Body of pancreas (tissue), 4 donors: ENCODE results near the gene MLN. TPM values are rescaled to one million over a fixed set of nuclear protein-coding genes. Genes with fewer than 3 reads are reported as not detected.

Experiments used
- ATAC-seq: fragments of 150-250 bp; one replicate; pipeline ENCODE4 v1.9.1; 2016
- DNase-seq, 4 donors: peaks; one replicate each; pipeline ENCODE4 v3.0.0-alpha.2; 2019
- H3K27ac ChIP-seq, 4 donors: fragments of 200-600 bp; sonication (generic); 1 replicate in 3 of 4; 2 replicates in 1 of 4; pipeline versions ENCODE4 v1.5.1 to v1.6.1; 2016 to 2019; ENCODE audit warnings: mild to moderate bottlenecking in 1 of 4, mixed read lengths in 1 of 4, moderate library complexity in 1 of 4
- H3K27me3 ChIP-seq, 2 donors: fragments of 200-600 bp; sonication (generic); one replicate each; pipeline ENCODE4 v1.6.0; 2016; ENCODE audit warnings: mild to moderate bottlenecking in 1 of 2
- H3K36me3 ChIP-seq, 2 donors: fragments of 200-600 bp; sonication (generic); replicated peaks in 1 of 2; 2 replicates each; pipeline ENCODE4 v1.5.1; 2016; ENCODE audit warnings: low read depth in 2 of 2; ENCODE audit not compliant: insufficient read depth in 1 of 2
- H3K4me1 ChIP-seq: fragments of 200-600 bp; sonication (generic); one replicate; pipeline ENCODE4 v1.6.0; 2016
- H3K4me3 ChIP-seq, 2 donors: fragments of 200-600 bp; sonication (generic); 1 replicate in 1 of 2; 2 replicates in 1 of 2; pipeline ENCODE4 v1.5.1; 2016 to 2019
- H3K9me3 ChIP-seq, 3 donors: fragments of 200-600 bp; sonication (generic); 1 replicate in 2 of 3; 2 replicates in 1 of 3; pipeline ENCODE4 v1.5.1; 2016
- CTCF ChIP-seq, 7 experiments: fragments of 450-650 bp in 4 of 7; fragments of 200-600 bp in 3 of 7; sonication (generic) in 3 of 7; IDR thresholded peaks; one replicate each; pipeline ENCODE4 v1.5.1; 2016 to 2019; ENCODE audit warnings: antibody characterized with exemption in 7 of 7
- POLR2A ChIP-seq, 3 donors: fragments of 450-650 bp; IDR thresholded peaks; one replicate each; pipeline ENCODE4 v1.6.1; 2016; ENCODE audit warnings: antibody characterized with exemption in 3 of 3, mild to moderate bottlenecking in 2 of 3
- WGBS, 2 donors: methylation state at CpG; one replicate each; pipeline ENCODE4 v1.1.5; 2017; 5-methylcytosine and 5-hydroxymethylcytosine counted together
- intact Hi-C: fragments of 100-400 bp; cut with DNase I; formaldehyde crosslinking; loops from one replicate; pipeline ENCODE4 v1.15.1; 2023
- total RNA-seq, 2 donors: library from RNA; depleted of rRNA; stranded (reverse); fragments of >200 nt; gene quantifications; one replicate each; pipeline ENCODE4 v1.1.0, GENCODE V29; 2016

Gene MLN
- total RNA-seq, 2 donors from 2014 or later = not detected

GRCh38 chr6:33826537-33826936 is 22.7 kb upstream of the MLN start:
- Histone ChIP-seq H3K27me3 (no peaks in the 10 kb centered on the region), H3K9me3 (no peaks in the 10 kb centered on the region), H3K4me3 (no peak overlapping the region), H3K4me1 (no peaks in the 10 kb centered on the region), H3K36me3 (no peaks in the 10 kb centered on the region), H3K27ac (no peak overlapping the region)
- DNase-seq (no peak), ATAC-seq (no peak)
- intact Hi-C loops = no loop called here
- TF ChIP-seq POLR2A (IDR thresholded peaks at IDR 0.05) = no peak
- TF ChIP-seq CTCF (IDR thresholded peaks at IDR 0.05) = no peak
- WGBS, 2 donors = 48% methylated on average over 2 of the region's 2 CpGs; no CpG with 5 or more reads in 1 of the 2 donors

- TF ChIP-seq POLR2A (IDR thresholded peaks at IDR 0.05) = no peak
- no peak for TF ChIP-seq CTCF (IDR thresholded peaks at IDR 0.05)
- 61 to 68% methylated on average over 15 of the region's 15 CpGs for WGBS, 2 donors
- intact Hi-C loops = no loop called here
- Histone ChIP-seq H3K4me1 (no peaks in the 10 kb centered on the region), H3K4me3 (no peak overlapping the region), H3K36me3 (no peaks in the 10 kb centered on the region), H3K9me3 (no peaks in the 10 kb centered on the region), H3K27me3 (no peaks in the 10 kb centered on the region), H3K27ac (no peak overlapping the region)
- ATAC-seq (no peak), DNase-seq (no peak)
Observed at GRCh38 chr6:33824461-33825154, 20.8 kb upstream of the MLN start.

GRCh38 chr6:33823806-33824205 is 20.0 kb upstream of the MLN start:
- 49 to 50% methylated on average over 2 of the region's 2 CpGs for WGBS, 2 donors
- no peaks in the 10 kb centered on the region for H3K27me3 ChIP-seq
- intact Hi-C loops = no loop called here
- no peak for TF ChIP-seq POLR2A (IDR thresholded peaks at IDR 0.05)
- TF ChIP-seq CTCF (IDR thresholded peaks at IDR 0.05) = no peak
- DNase-seq (no peak), ATAC-seq (no peak)
- H3K9me3 ChIP-seq = no peaks in the 10 kb centered on the region
- H3K27ac ChIP-seq = no peak overlapping the region
- H3K4me1 ChIP-seq = no peaks in the 10 kb centered on the region
- H3K36me3 ChIP-seq = no peaks in the 10 kb centered on the region
- H3K4me3 ChIP-seq = no peak overlapping the region

- H3K27ac ChIP-seq = no peak overlapping the region
- no peak overlapping the region for H3K4me3 ChIP-seq
- no peaks in the 10 kb centered on the region for H3K4me1 ChIP-seq
- no peak for ATAC-seq
- no peaks in the 10 kb centered on the region for H3K9me3 ChIP-seq
- TF ChIP-seq CTCF (IDR thresholded peaks at IDR 0.05) (peak in 3 of 7 experiments; percentile 2 to 16 (median 16)), POLR2A (IDR thresholded peaks at IDR 0.05) (no peak)
- no peaks in the 10 kb centered on the region for H3K27me3 ChIP-seq
- no peak for DNase-seq
- intact Hi-C loops = no loop called here
- no peaks in the 10 kb centered on the region for H3K36me3 ChIP-seq
- 35 to 40% methylated on average over 10 of the region's 10 CpGs for WGBS, 2 donors
Observed at GRCh38 chr6:33822575-33823395, 19.0 kb upstream of the MLN start.
